ENCODE results near the gene OCSTAMP.

GRCh38 chr20:46543959-46544358 is 6.5 kb downstream of the OCSTAMP start:
- TF ChIP-seq POLR2A (IDR thresholded peaks at IDR 0.05) (no peak), CTCF (IDR thresholded peaks at IDR 0.05) (no peak)

Measured in thyroid gland (tissue), 4 donors.